Measurements from ENCODE around the gene MALAT1. TPM values are rescaled to one million over a fixed set of nuclear protein-coding genes. Genes with fewer than 3 reads are reported as not detected.
A peak's percentile ranks its signal among the peaks of the same experiment; 100 is the strongest.

MALAT1 gene
- total RNA-seq, 1 donor from 2014 or later, result 12,130 TPM

- TF ChIP-seq CTCF (IDR thresholded peaks at IDR 0.05), result no peak
- H3K9me3 Mint-ChIP-seq (ENCODE audit: low read depth), result no peaks in the 10 kb centered on the region
- H3K4me3 Mint-ChIP-seq (ENCODE audit: unreplicated experiment), result peak overlapping the region; percentile 50
- DNase-seq (ENCODE audit: low spot score), result peak; percentile 94
- no peaks in the 10 kb centered on the region for H3K27me3 Mint-ChIP-seq (ENCODE audit: low read depth)
- H3K27ac Mint-ChIP-seq (ENCODE audit: unreplicated experiment), result peak overlapping the region; percentile 100
- H3K4me1 Mint-ChIP-seq (ENCODE audit: low read depth), result peaks cover 92% of the 10 kb centered on the region
- no peaks in the 10 kb centered on the region for H3K36me3 Mint-ChIP-seq (ENCODE audit: low read depth)
Observed at GRCh38 chr11:65489035-65489705, 9.7 kb upstream of the MALAT1 start.

- no peaks in the 10 kb centered on the region for H3K9me3 Mint-ChIP-seq (ENCODE audit: low read depth)
- peak overlapping the region; percentile 50 for H3K4me3 Mint-ChIP-seq (ENCODE audit: unreplicated experiment)
- TF ChIP-seq CTCF (IDR thresholded peaks at IDR 0.05), result no peak
- no peaks in the 10 kb centered on the region for H3K36me3 Mint-ChIP-seq (ENCODE audit: low read depth)
- no peaks in the 10 kb centered on the region for H3K27me3 Mint-ChIP-seq (ENCODE audit: low read depth)
- peak overlapping the region; percentile 100 for H3K27ac Mint-ChIP-seq (ENCODE audit: unreplicated experiment)
- peak; percentile 73 for DNase-seq (ENCODE audit: low spot score)
- peaks cover 96% of the 10 kb centered on the region for H3K4me1 Mint-ChIP-seq (ENCODE audit: low read depth)
Observed at GRCh38 chr11:65489706-65490320, 9.0 kb upstream of the MALAT1 start.

- Mint-ChIP-seq H3K9me3 (ENCODE audit: low read depth) (no peaks in the 10 kb centered on the region), H3K4me1 (ENCODE audit: low read depth) (peaks cover 94% of the 10 kb centered on the region), H3K27me3 (ENCODE audit: low read depth) (no peaks in the 10 kb centered on the region), H3K36me3 (ENCODE audit: low read depth) (no peaks in the 10 kb centered on the region), H3K27ac (ENCODE audit: unreplicated experiment) (peak overlapping the region; percentile 100), H3K4me3 (ENCODE audit: unreplicated experiment) (peak overlapping the region; percentile 50)
- peak; percentile 70 for DNase-seq (ENCODE audit: low spot score)
- TF ChIP-seq CTCF (IDR thresholded peaks at IDR 0.05), result peak; percentile 28
Observed at GRCh38 chr11:65491163-65491465, 7.7 kb upstream of the MALAT1 start.

GRCh38 chr11:65491614-65492386, 7.0 kb upstream of the MALAT1 start:
- H3K4me3 Mint-ChIP-seq (ENCODE audit: unreplicated experiment), result peak overlapping the region; percentile 50
- DNase-seq (ENCODE audit: low spot score), result peak; percentile 93
- peak overlapping the region; percentile 100 for H3K27ac Mint-ChIP-seq (ENCODE audit: unreplicated experiment)
- no peak for TF ChIP-seq CTCF (IDR thresholded peaks at IDR 0.05)
- H3K36me3 Mint-ChIP-seq (ENCODE audit: low read depth), result no peaks in the 10 kb centered on the region
- no peaks in the 10 kb centered on the region for H3K9me3 Mint-ChIP-seq (ENCODE audit: low read depth)
- no peaks in the 10 kb centered on the region for H3K27me3 Mint-ChIP-seq (ENCODE audit: low read depth)
- peaks cover 94% of the 10 kb centered on the region for H3K4me1 Mint-ChIP-seq (ENCODE audit: low read depth)

GRCh38 chr11:65492387-65492636, 6.5 kb upstream of the MALAT1 start:
- Mint-ChIP-seq H3K27me3 (ENCODE audit: low read depth) (no peaks in the 10 kb centered on the region), H3K9me3 (ENCODE audit: low read depth) (no peaks in the 10 kb centered on the region), H3K4me3 (ENCODE audit: unreplicated experiment) (peak overlapping the region; percentile 36), H3K36me3 (ENCODE audit: low read depth) (no peaks in the 10 kb centered on the region), H3K4me1 (ENCODE audit: low read depth) (peaks cover 94% of the 10 kb centered on the region), H3K27ac (ENCODE audit: unreplicated experiment) (peak overlapping the region; percentile 100)
- DNase-seq (ENCODE audit: low spot score), result no peak
- TF ChIP-seq CTCF (IDR thresholded peaks at IDR 0.05), result no peak

Data from chondrocyte (in vitro differentiated cells).